Lung (tissue), 12 donors: ENCODE results near the gene SLC35E3. TPM values are rescaled to one million over a fixed set of nuclear protein-coding genes. Genes with fewer than 3 reads are reported as not detected.

Source experiments
- ATAC-seq: fragments of 200-7000 bp; cut with Tn5 transposase; one replicate; pipeline ENCODE4 v1.9.1; 2020; ENCODE audit warnings: moderate number of reproducible peaks; ENCODE audit not compliant: insufficient read depth, low FRiP score
- DNase-seq, 3 donors: peaks; one replicate each; pipeline ENCODE4 v3.0.0-alpha.2; 2013 to 2017
- H3K27ac ChIP-seq, 2 donors: one replicate each; pipeline ENCODE4 v1.5.1; 2013; ENCODE audit warnings: mild to moderate bottlenecking in 2 of 2, moderate library complexity in 2 of 2, control low read depth in 1 of 2, inconsistent platforms in 1 of 2, low read depth in 1 of 2, low read length in 1 of 2
- H3K27me3 ChIP-seq, 3 donors: one replicate each; pipeline ENCODE4 v1.5.1; 2013; ENCODE audit warnings: low read length in 2 of 3; ENCODE audit not compliant: control insufficient read depth in 3 of 3, insufficient read depth in 3 of 3
- H3K36me3 ChIP-seq, 4 donors: one replicate each; pipeline ENCODE4 v1.5.1; 2013; ENCODE audit warnings: low read length in 4 of 4, mild to moderate bottlenecking in 1 of 4, moderate library complexity in 1 of 4; ENCODE audit not compliant: control insufficient read depth in 4 of 4, insufficient read depth in 4 of 4
- H3K4me1 ChIP-seq, 5 donors: one replicate each; pipeline ENCODE4 v1.5.1; 2013; ENCODE audit warnings: low read length in 5 of 5, mild to moderate bottlenecking in 2 of 5, moderate library complexity in 1 of 5; ENCODE audit not compliant: control insufficient read depth in 5 of 5, insufficient read depth in 5 of 5
- H3K4me3 ChIP-seq: one replicate; pipeline ENCODE4 v1.5.1; 2013; ENCODE audit warnings: mild to moderate bottlenecking, control low read depth, moderate library complexity
- H3K9ac ChIP-seq, 2 donors: one replicate each; pipeline ENCODE4 v1.5.1; 2013; ENCODE audit warnings: low read length in 2 of 2, control low read depth in 1 of 2; ENCODE audit not compliant: insufficient read depth in 1 of 2
- H3K9me3 ChIP-seq, 4 donors: one replicate each; pipeline ENCODE4 v1.5.1; 2013; ENCODE audit warnings: low read length in 3 of 4, mild to moderate bottlenecking in 1 of 4, moderate library complexity in 1 of 4; ENCODE audit not compliant: control insufficient read depth in 4 of 4, insufficient read depth in 3 of 4
- CTCF ChIP-seq: IDR thresholded peaks from 2 replicates; pipeline ENCODE4 v1.5.1; 2012; ENCODE audit warnings: mild to moderate bottlenecking; ENCODE audit errors: control extremely low read depth, extremely low read depth
- WGBS, 2 donors: extraction: QIAGEN DNeasy Blood & Tissue Kit; methylation state at CpG; one replicate each; pipeline ENCODE4 v1.1.7; 2013; 5-methylcytosine and 5-hydroxymethylcytosine counted together
- polyA plus RNA-seq, 2 donors: library from polyadenylated mRNA; stranded (reverse); fragments of 200-250 nt; gene quantifications; one replicate each; pipeline ENCODE4 v1.2.1, GENCODE V29; 2013
- total RNA-seq, 2 donors: library from RNA; depleted of rRNA in 1 of 2; stranded (reverse); fragments of >200 nt in 1 of 2; gene quantifications; one replicate each; pipeline ENCODE4 v1.2.1, GENCODE V29; 2014 to 2021
- donor health status: control.
- donor health status: control.
- donor health status: Bipolar disorder and iron deficiency.
- donor health status: healthy.
- donor health status: DM: yes; HTN: yes; CAD: no.

The SLC35E3 gene
- total and polyA plus RNA-seq, 4 donors: 4.0 to 14.4 (median 9.0) TPM

- no peak overlapping the region for H3K9ac ChIP-seq
- H3K9me3 ChIP-seq: no peaks in the 10 kb centered on the region
- peaks cover 0 to 2% (median 0%) of the 10 kb centered on the region in 5 donors for H3K4me1 ChIP-seq
- ATAC-seq (no peak), DNase-seq (no peak)
- H3K27ac ChIP-seq: no peak overlapping the region
- TF ChIP-seq CTCF: no peak
- WGBS, 2 donors: 89 to 93% methylated on average over 5 of the region's 5 CpGs
- H3K36me3 ChIP-seq: no peaks in the 10 kb centered on the region
- no peak overlapping the region for H3K4me3 ChIP-seq
- H3K27me3 ChIP-seq: no peaks in the 10 kb centered on the region
Observed at GRCh38 chr12:68773582-68773981, 27.6 kb downstream of the SLC35E3 start.

GRCh38 chr12:68775121-68775630, 29.2 kb downstream of the SLC35E3 start:
- Histone ChIP-seq H3K27ac (no peak overlapping the region), H3K4me1 (peaks cover 0 to 2% (median 0%) of the 10 kb centered on the region in 5 donors), H3K4me3 (no peak overlapping the region), H3K36me3 (no peaks in the 10 kb centered on the region), H3K27me3 (no peaks in the 10 kb centered on the region), H3K9me3 (no peaks in the 10 kb centered on the region), H3K9ac (no peak overlapping the region)
- DNase-seq (no peak), ATAC-seq (no peak)
- TF ChIP-seq CTCF: no peak
- 91 to 95% methylated on average over 7 of the region's 7 CpGs for WGBS, 2 donors

GRCh38 chr12:68776976-68777610, 31.1 kb downstream of the SLC35E3 start:
- H3K4me1 ChIP-seq: peaks cover 0 to 2% (median 0%) of the 10 kb centered on the region in 5 donors
- TF ChIP-seq CTCF: no peak
- no peaks in the 10 kb centered on the region for H3K27me3 ChIP-seq
- no peak overlapping the region for H3K27ac ChIP-seq
- no peak overlapping the region for H3K4me3 ChIP-seq
- H3K36me3 ChIP-seq: no peaks in the 10 kb centered on the region
- 76 to 80% methylated on average over 5 of the region's 5 CpGs for WGBS, 2 donors
- no peaks in the 10 kb centered on the region for H3K9me3 ChIP-seq
- no peak overlapping the region for H3K9ac ChIP-seq
- ATAC-seq (no peak), DNase-seq (no peak)

GRCh38 chr12:68779280-68779679, 33.3 kb downstream of the SLC35E3 start:
- Histone ChIP-seq H3K4me3 (no peak overlapping the region), H3K4me1 (no peaks in the 10 kb centered on the region), H3K9me3 (no peaks in the 10 kb centered on the region), H3K9ac (no peak overlapping the region), H3K36me3 (no peaks in the 10 kb centered on the region), H3K27me3 (no peaks in the 10 kb centered on the region), H3K27ac (no peak overlapping the region)
- DNase-seq: no peak
- ATAC-seq: no peak
- TF ChIP-seq CTCF: no peak
